WTC11 (cell line): ENCODE measurements around the gene LDLRAD4. TPM values are rescaled to one million over a fixed set of nuclear protein-coding genes. Genes with fewer than 3 reads are reported as not detected.

Source experiments
- ATAC-seq: fragments of 200-7000 bp; cut with Tn5 transposase; 2 replicates; pipeline ENCODE4 v1.10.0; 2021; ENCODE audit warnings: mild to moderate bottlenecking, moderate library complexity
- CTCF ChIA-PET: fragments of 300-600 bp; sonication (Branson Sonifier 250); formaldehyde crosslinking; loops from one replicate; lab custom pipeline; 2021; ENCODE audit warnings: antibody characterized with exemption; lab: Charles Lee
- POLR2A ChIA-PET: fragments of 350-600 bp; sonication (Branson Sonifier 250); formaldehyde crosslinking; loops from one replicate; lab custom pipeline; 2021; ENCODE audit warnings: antibody characterized with exemption; lab: Charles Lee
- DNase-seq: peaks from one replicate; pipeline ENCODE4 v3.0.0; 2021; ENCODE audit warnings: low spot score
- H3K27ac Mint-ChIP-seq: 2 replicates; pipeline ENCODE4 v1.8.0; 2021; ENCODE audit warnings: mixed read lengths
- H3K27me3 Mint-ChIP-seq: 2 replicates; pipeline ENCODE4 v1.8.0; 2021; ENCODE audit warnings: low read depth, mild to moderate bottlenecking, moderate library complexity, mixed read lengths
- H3K36me3 Mint-ChIP-seq: 2 replicates; pipeline ENCODE4 v1.8.0; 2021; ENCODE audit warnings: mixed read lengths
- H3K4me1 Mint-ChIP-seq: 2 replicates; pipeline ENCODE4 v1.8.0; 2022; ENCODE audit warnings: mixed read lengths
- H3K4me3 Mint-ChIP-seq: 2 replicates; pipeline ENCODE4 v1.8.0; 2021; ENCODE audit warnings: mild to moderate bottlenecking, moderate library complexity, mixed read lengths
- H3K9me3 Mint-ChIP-seq: 2 replicates; pipeline ENCODE4 v1.8.0; 2021; ENCODE audit warnings: mixed read lengths
- AFF4 ChIP-seq: sonication (generic); formaldehyde crosslinking; IDR thresholded peaks from 2 replicates; pipeline ENCODE4 v1.8.1; 2023; ENCODE audit warnings: mild to moderate bottlenecking, missing genetic modification reagents, borderline replicate concordance
- ATF1 ChIP-seq: sonication (generic); formaldehyde crosslinking; IDR thresholded peaks from 2 replicates; pipeline ENCODE4 v1.8.1; 2023; ENCODE audit warnings: mild to moderate bottlenecking, moderate library complexity, missing genetic modification reagents
- ATF2 ChIP-seq: sonication (generic); formaldehyde crosslinking; IDR thresholded peaks from 2 replicates; pipeline ENCODE4 v1.8.1; 2022; ENCODE audit warnings: low read depth, missing genetic modification reagents, borderline replicate concordance
- CREB1 ChIP-seq: sonication (generic); formaldehyde crosslinking; IDR thresholded peaks from 2 replicates; pipeline ENCODE4 v1.8.0; 2023; ENCODE audit warnings: mild to moderate bottlenecking, missing genetic modification reagents
- FOXK1 ChIP-seq: sonication (generic); formaldehyde crosslinking; IDR thresholded peaks from 2 replicates; pipeline ENCODE4 v1.8.0; 2022; ENCODE audit warnings: mild to moderate bottlenecking, moderate library complexity, missing genetic modification reagents
- FOXP4 ChIP-seq: sonication (generic); formaldehyde crosslinking; IDR thresholded peaks from 2 replicates; pipeline ENCODE4 v1.8.0; 2022; ENCODE audit warnings: mild to moderate bottlenecking, missing genetic modification reagents
- GRHL2 ChIP-seq: fragments of 250-450 bp; sonication (Bioruptor Pico); IDR thresholded peaks from 2 replicates; pipeline ENCODE4 v1.8.0; 2022; ENCODE audit warnings: mild to moderate bottlenecking, moderate library complexity; ENCODE audit not compliant: insufficient replicate concordance, severe bottlenecking
- MAX ChIP-seq: sonication (generic); formaldehyde crosslinking; IDR thresholded peaks from 2 replicates; pipeline ENCODE4 v1.8.0; 2022; ENCODE audit warnings: mild to moderate bottlenecking, missing genetic modification reagents
- MLX ChIP-seq: sonication (generic); formaldehyde crosslinking; IDR thresholded peaks from 2 replicates; pipeline ENCODE4 v1.8.1; 2023; ENCODE audit warnings: mild to moderate bottlenecking, missing genetic modification reagents, moderate library complexity
- MYBL2 ChIP-seq: sonication (generic); formaldehyde crosslinking; IDR thresholded peaks from 2 replicates; pipeline ENCODE4 v1.8.1; 2023; ENCODE audit warnings: mild to moderate bottlenecking, moderate library complexity, missing genetic modification reagents
- OVOL2 ChIP-seq: fragments of 250-450 bp; sonication (Bioruptor Pico); IDR thresholded peaks from 2 replicates; pipeline ENCODE4 v1.9.0; 2021; ENCODE audit warnings: mild to moderate bottlenecking, borderline replicate concordance
- PRDM15 ChIP-seq: sonication (generic); formaldehyde crosslinking; IDR thresholded peaks from 2 replicates; pipeline ENCODE4 v1.8.0; 2022; ENCODE audit warnings: missing genetic modification reagents
- RORB ChIP-seq: fragments of 250-450 bp; sonication (Bioruptor Pico); IDR thresholded peaks from 2 replicates; pipeline ENCODE4 v1.9.0; 2021; ENCODE audit warnings: mild to moderate bottlenecking
- USF2 ChIP-seq: sonication (generic); formaldehyde crosslinking; IDR thresholded peaks from 2 replicates; pipeline ENCODE4 v1.8.1; 2023; ENCODE audit warnings: mild to moderate bottlenecking, missing genetic modification reagents, moderate library complexity
- ZMAT4 ChIP-seq: fragments of 250-450 bp; sonication (Bioruptor Pico); IDR thresholded peaks from 2 replicates; pipeline ENCODE4 v1.9.0; 2021; ENCODE audit warnings: mild to moderate bottlenecking
- ZNF232 ChIP-seq: sonication (generic); formaldehyde crosslinking; IDR thresholded peaks from 2 replicates; pipeline ENCODE4 v1.8.0; 2022; ENCODE audit warnings: mild to moderate bottlenecking, missing genetic modification reagents
- ZNF512 ChIP-seq: sonication (generic); formaldehyde crosslinking; IDR thresholded peaks from 2 replicates; pipeline ENCODE4 v1.8.1; 2022; ENCODE audit warnings: missing genetic modification reagents, borderline replicate concordance
- total RNA-seq: library from RNA; stranded (reverse); gene quantifications from 3 replicates; pipeline ENCODE4 v1.2.3, GENCODE V29; 2021

The LDLRAD4 gene
- total RNA-seq, 1 experiment from 2014 or later, result 6.2 TPM

- TF ChIP-seq USF2 (no peak), ZNF232 (no peak)
Measured at GRCh38 chr18:13520306-13520705, 301.7 kb downstream of the LDLRAD4 start (continued).

- CTCF ChIA-PET, result no interaction called here
- Mint-ChIP-seq H3K36me3 (peaks cover 7% of the 10 kb centered on the region; the same call in 1 of the 2 replicates), H3K27me3 (no peaks in the 10 kb centered on the region), H3K4me1 (no peaks in the 10 kb centered on the region), H3K4me3 (no peak overlapping the region), H3K27ac (no peak overlapping the region), H3K9me3 (peaks cover 12% of the 10 kb centered on the region)
- DNase-seq, result no peak
- no peak for ATAC-seq
- POLR2A ChIA-PET, result no interaction called here
- TF ChIP-seq FOXK1 (CRISPR knock-in tag), result no peak
- no peak for TF ChIP-seq PRDM15 (CRISPR knock-in tag)
- no peak for TF ChIP-seq ZMAT4 (CRISPR knock-in tag)
- no peak for TF ChIP-seq MAX (CRISPR knock-in tag)
- TF ChIP-seq ATF2 (CRISPR knock-in tag), result no peak
- no peak for TF ChIP-seq RORB (CRISPR knock-in tag)
- TF ChIP-seq CREB1 (CRISPR knock-in tag), result no peak
- no peak for TF ChIP-seq MYBL2 (CRISPR knock-in tag)
Measured at GRCh38 chr18:13520741-13521140, 302.2 kb downstream of the LDLRAD4 start.

- no peak overlapping the region for H3K27ac Mint-ChIP-seq
- DNase-seq (no peak), ATAC-seq (no peak)
- CTCF ChIA-PET, result interaction anchor here (0.6 kb wide), 1 partner anchor 10 kb away, joined by 3 read pairs; no protein-coding TSS in a partner anchor
- no peaks in the 10 kb centered on the region for H3K27me3 Mint-ChIP-seq
- peaks cover 7% of the 10 kb centered on the region; the same call in 1 of the 2 replicates for H3K36me3 Mint-ChIP-seq
- no peaks in the 10 kb centered on the region for H3K4me1 Mint-ChIP-seq
- H3K4me3 Mint-ChIP-seq, result no peak overlapping the region
- TF ChIP-seq GRHL2 (CRISPR knock-in tag) (no peak), CREB1 (CRISPR knock-in tag) (no peak), ATF1 (no peak), RORB (CRISPR knock-in tag) (no peak), ZNF512 (CRISPR knock-in tag) (no peak), FOXP4 (CRISPR knock-in tag) (no peak), MLX (CRISPR knock-in tag) (no peak), OVOL2 (CRISPR knock-in tag) (no peak), AFF4 (CRISPR knock-in tag) (no peak)
- TF ChIP-seq, all 79 proteins: peak for 0
- H3K9me3 Mint-ChIP-seq, result peaks cover 12% of the 10 kb centered on the region
- POLR2A ChIA-PET, result no interaction called here
Measured at GRCh38 chr18:13521418-13521817, 302.9 kb downstream of the LDLRAD4 start.
